GM21515 (cell line): ENCODE measurements around the gene N4BP2L1.

Experiments
- ATAC-seq: cut with Tn5 transposase; IDR thresholded peaks from one replicate; pipeline ENCODE4 v1.9.1; 2021; ENCODE audit not compliant: unreplicated experiment

Gene N4BP2L1

GRCh38 chr13:32432856-32433255 is 4.9 kb upstream of the N4BP2L1 start:
- no peak for ATAC-seq

DNA sequence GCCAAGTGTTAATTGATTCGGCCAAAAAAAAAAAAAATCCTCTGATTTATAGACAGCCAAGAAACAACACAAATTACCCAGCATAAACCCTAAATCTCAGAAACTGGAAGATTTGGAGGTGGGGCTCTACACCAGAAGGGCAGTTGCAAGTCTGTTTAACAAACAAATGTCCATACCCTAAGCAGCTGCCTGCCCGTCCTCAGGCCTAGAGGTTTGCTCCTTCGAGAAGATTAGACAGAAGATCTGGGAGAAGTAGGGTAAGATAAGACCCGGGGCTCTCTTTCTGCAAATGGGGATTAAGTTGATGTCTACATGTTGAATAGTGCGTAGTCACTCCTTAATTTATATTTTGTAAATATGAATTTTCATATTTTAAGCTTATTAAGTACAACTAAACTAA is 3.4 kb upstream of the N4BP2L1 start:
- ATAC-seq: no peak

GRCh38 chr13:32430018-32430747 is 2.3 kb upstream of the N4BP2L1 start:
- no peak for ATAC-seq

DNA sequence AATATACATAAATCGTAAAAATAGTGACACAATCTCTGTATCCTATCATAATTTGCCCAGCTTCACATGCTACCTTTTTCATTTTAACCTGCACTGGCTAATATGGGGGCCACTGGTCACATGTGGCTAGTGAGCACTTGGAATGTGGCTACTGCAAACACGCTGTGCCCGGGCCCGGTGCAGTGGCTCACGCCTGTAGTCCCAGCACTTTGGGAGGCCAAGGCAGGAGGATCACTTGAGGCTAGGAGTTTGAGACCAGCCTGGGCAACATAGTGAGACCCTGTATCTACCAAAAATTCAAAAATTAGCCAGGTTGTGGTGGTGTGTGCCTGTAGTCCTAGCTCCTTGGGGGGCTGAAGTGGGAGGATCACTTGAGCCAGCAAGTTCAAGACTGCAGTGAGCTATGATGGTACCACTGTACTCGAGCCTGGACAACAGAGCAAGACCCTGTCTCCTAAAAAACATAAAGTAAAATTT is 1.5 kb upstream of the N4BP2L1 start:
- ATAC-seq: no peak

DNA sequence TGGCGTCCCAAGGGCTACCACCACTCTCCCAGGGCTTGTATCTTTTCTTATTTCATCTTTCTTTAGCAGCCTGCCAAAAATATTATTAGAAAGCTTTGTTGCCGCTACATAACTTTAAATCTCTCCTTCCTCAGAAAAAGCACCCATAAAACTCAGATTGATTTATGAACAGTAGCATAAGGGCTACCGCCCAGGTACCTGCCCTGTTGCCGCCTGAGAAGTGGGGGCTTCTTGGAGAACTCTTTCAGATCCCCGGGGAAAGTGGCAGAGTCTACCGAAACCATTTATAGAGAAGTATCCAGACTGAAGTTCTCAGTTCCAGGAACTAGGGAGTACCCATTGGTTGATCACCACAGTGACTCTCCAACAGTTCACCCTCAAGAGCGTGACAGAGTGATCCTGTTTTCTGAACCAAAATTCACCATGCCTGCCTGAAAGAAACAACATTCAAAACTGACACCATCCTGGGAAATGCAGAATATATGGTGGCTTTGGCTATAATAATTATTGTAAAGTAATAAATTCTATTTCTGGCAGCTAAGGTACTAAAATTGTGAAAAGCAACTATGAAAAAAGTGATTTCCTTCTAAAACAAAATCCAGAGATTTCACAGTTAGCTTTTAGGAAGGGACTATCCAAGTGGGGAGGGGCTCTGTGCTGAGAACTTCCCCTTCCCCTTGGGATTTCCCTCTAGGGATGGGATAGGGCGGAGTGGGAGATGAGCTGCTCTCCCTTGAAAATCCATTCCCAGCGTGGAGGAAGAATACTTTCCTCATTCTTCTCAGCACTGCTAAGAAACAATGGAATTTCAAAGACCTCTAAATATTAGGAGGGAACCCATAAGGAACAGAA is 877 bp upstream of the N4BP2L1 start:
- ATAC-seq: no peak

GRCh38 chr13:32426990-32427851 is 709 bp downstream of the N4BP2L1 start:
- peak; percentile 22 for ATAC-seq

- peak; percentile 30 for ATAC-seq
Measured at GRCh38 chr13:32426191-32426989, 1.5 kb downstream of the N4BP2L1 start.

DNA sequence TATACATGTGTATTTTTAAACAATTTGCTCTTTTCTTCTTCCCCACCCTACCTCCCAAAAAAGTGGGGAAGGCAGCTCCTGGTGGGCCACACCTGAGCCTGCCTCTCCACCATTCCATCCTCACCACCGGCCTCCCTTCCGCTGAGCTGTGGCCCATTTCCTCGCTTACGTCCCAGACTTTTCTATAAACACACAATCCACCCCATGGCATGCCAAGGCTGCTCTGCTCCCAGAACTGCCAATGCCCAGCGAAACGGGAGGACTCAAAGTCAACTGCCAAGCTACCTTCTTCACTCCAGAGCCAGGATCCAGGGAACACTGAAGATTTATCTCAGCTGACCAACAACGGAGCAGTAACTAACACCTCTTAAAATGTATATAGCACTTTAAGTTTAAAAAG is 2.8 kb downstream of the N4BP2L1 start:
- ATAC-seq: no peak

GRCh38 chr13:32423592-32423991 is 4.3 kb downstream of the N4BP2L1 start:
- ATAC-seq: no peak

DNA sequence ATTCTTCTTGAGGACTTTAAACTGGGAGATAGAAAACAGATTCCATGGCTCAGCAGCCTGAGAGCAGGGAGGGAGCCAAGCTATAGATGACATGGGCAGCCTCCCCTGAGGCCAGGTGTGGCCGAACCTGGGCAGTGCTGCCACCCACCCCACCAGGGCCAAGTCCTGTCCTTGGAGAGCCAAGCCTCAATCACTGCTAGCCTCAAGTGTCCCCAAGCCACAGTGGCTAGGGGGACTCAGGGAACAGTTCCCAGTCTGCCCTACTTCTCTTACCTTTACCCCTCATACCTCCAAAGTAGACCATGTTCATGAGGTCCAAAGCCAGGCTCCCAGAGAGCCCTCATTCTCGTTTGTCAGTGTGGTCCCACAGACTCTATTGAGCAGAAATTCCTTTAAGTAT is 8.1 kb downstream of the N4BP2L1 start:
- no peak for ATAC-seq

- no peak for ATAC-seq
Measured at GRCh38 chr13:32417995-32418394, 9.9 kb downstream of the N4BP2L1 start.

- no peak for ATAC-seq
Measured at GRCh38 chr13:32415019-32415418, 12.9 kb downstream of the N4BP2L1 start.

GRCh38 chr13:32414580-32414979 is 13.3 kb downstream of the N4BP2L1 start:
- no peak for ATAC-seq

- ATAC-seq: no peak
Measured at GRCh38 chr13:32413284-32413683, 14.6 kb downstream of the N4BP2L1 start.

DNA sequence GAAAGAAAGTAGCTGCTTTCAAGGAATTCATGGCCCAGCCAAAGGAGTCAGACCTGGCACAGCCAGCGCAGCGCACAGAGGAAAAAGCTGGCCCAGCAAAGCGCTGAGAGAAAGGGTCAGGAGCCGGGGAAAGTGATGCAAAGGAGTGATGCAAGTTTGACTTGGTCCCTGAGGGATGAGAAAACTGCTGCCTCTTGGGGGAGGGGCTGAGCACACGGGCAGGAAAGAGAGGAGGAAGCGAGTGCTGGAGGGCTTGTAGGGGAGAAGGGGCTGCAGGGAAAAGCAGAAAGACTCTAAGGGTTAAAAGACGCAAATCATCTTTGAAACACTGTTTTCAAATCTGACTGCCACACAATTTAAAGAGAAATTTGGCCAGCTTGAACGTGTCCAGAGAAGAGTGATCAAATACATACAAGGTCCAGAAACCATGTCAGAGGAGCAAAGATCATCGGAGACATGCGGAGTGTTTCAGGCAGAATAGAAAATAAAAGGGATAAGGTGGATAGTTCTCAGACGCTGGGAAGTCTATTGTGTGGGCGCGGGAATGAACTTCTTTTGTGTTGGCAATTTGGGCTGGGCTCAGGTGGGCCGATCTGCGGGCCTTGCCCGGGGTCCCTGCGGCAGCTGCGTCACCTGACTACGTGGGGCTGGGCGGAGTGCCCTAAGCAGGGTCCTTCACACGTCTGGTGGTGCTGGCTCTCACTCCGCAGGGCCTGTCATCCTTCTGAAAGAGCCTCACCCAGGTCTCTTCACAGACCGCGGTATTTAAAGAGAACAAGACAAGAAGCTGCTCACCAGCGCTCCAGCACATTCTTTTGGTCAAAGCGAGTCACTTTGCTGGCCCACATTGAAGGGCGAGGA is 18.1 kb downstream of the N4BP2L1 start:
- ATAC-seq: no peak

GRCh38 chr13:32409001-32409313 is 19.0 kb downstream of the N4BP2L1 start:
- ATAC-seq: no peak

- ATAC-seq: no peak
Measured at GRCh38 chr13:32408296-32409000, 19.5 kb downstream of the N4BP2L1 start.

- no peak for ATAC-seq
Measured at GRCh38 chr13:32407854-32408253, 20.1 kb downstream of the N4BP2L1 start.

DNA sequence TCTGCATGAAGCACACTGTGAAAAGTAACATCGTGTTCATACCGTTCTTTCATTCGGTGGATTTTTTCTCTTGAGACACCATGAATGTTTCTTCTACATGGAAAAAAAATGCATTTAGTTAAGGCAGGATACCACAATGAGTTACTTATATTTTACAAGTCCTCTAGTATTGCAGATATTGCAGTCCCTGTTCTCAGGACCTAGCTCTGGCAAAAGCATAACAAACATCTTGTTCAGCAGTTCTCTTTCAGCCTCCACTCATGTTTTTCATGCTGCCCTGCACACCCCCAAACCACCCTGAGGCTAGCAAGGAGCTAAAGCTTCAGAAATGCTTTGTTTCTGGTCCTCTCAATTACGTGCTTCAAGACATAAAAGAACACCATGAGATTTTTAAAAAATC is 24.8 kb downstream of the N4BP2L1 start:
- ATAC-seq: no peak
